ENCODE data around the gene TUFM.

GRCh38 chr16:28893291-28893690 is 47.1 kb upstream of the TUFM start:
- TF ChIP-seq CTCF (IDR thresholded peaks at IDR 0.05) (no peak), POLR2A (IDR thresholded peaks at IDR 0.05) (no peak)
